Stimulated activated CD4-positive, alpha-beta T cell treated with anti-CD3 and anti-CD28 coated beads, Interleukin-2, amount 100 ng/mL, for 48 hours (primary cell): Measurements from ENCODE around the gene FLVCR2.

Experiments
- DNase-seq, 2 donors: peaks; one replicate each; pipeline ENCODE4 v3.0.0-alpha.2; 2020

FLVCR2 gene

DNA sequence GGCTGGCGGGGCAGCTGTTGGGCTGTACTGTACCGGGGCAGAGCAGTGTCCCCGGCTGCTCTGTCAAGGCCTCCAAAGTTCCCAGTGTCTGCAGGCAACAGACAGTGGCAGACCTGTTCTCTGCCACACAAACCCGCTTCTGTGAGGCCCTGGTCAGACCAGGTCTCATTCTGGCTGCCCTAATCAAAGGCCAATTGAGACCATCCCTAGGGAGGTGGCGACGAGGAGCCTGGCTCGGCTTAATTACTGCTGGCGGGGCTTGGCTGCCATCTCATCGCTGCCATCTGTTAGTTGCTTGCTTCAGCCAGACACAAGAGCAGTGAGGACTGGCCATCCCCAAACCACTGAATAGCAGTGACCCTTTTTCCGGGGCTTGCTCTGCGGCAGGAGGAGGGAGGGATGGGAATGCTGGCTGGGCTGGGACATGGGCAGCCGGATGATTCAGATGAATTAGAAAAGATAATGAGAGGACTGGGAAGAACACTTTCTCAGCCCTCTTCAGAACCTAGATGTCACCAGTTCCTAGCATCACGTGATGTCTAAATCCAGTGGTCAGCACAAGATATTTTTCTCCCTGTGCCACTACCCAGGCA lies 57.8 kb downstream of the FLVCR2 start:
- no peak for DNase-seq

DNA sequence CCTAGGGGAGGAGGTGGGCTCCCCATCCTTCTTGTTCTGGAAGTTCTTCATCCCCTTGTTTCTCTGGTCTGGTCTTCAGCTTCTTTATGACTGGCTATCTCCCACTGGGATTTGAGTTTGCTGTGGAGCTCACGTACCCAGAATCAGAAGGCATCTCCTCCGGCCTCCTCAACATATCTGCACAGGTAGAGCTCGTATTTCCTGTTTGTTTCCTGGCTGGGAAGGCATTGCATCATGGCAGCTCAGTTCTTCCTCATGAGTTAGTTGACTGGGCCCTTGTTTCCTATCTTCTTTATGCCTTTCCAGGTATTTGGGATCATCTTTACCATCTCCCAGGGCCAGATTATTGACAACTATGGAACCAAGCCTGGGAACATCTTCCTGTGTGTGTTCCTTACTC lies 62.5 kb downstream of the FLVCR2 start:
- DNase-seq: no peak

DNA sequence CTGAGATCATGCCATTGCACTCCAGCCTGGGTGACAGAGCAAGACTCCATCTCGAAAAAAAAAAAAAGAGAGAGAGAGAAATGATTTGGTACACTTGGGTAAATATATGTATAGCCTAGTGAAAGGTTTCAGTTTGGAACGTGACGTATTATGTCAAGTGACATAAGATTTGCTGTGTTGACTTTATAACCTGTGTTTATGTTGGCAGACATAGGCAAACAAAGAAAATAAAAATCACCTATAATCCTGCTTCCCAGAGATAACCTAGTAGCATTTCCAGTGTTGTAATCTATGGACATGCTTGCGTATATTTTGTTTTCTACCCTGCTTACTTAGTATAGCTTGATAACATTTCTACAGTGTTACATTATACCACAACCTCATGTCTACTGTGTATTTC lies 65.6 kb downstream of the FLVCR2 start:
- no peak for DNase-seq

DNA sequence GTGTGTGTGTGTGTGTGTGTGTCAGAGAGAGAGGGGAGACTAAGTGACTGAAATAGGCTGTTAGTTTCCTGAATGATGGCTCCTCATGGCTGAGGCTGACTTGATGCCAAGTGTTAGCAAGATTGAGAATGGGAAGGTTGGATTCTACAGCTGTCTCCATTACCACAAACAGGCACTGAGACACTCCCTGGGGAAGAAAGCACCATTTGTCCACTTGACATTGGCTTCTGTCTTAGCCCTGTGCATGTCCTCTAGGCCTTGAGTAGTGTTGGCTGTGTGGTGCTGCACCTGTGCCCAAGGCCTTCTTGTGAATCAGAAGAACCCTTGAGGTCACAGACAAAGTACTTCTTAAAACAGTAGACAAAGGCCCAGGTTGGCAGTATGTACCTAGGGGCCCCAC lies 66.6 kb downstream of the FLVCR2 start:
- no peak for DNase-seq

DNA sequence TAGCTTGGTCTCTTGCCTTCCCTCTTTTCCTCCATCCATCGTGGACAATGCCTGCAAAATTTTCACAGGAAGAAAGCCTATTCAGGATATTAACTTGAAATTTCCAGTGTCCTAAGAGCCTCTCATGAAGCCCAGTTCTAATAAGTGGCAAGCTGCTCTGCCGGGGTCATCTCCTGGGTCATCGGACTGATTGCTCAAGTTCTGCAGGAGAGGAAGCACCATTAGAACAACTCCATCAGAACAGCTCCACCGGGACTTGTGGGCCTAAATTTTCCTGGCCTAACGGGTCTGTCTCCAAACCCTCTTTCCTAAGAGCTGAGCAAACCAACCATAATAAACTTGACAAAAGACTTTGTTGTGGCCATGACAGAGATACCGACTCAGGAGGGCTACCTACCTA lies 68.3 kb downstream of the FLVCR2 start:
- no peak for DNase-seq

DNA sequence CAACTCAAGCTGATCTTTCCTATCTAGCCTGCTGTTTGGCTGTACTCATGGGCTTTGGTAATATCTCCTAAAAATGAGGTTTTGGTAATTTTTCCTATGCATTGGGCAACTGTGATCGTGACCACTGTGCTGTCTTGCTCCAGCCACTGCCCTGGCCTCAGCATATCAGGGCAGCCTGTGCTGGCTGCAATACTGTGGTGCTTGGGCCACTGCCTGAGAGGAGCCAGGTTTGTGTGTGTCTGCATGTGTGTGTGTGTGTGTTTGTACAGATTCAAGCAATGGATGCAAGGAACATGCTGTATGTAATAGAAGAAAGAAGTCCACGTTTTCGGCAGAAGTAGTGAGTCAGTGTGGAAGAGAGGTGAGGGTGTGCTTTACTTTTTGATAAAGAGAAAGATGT lies 69.2 kb downstream of the FLVCR2 start:
- DNase-seq: no peak

DNA sequence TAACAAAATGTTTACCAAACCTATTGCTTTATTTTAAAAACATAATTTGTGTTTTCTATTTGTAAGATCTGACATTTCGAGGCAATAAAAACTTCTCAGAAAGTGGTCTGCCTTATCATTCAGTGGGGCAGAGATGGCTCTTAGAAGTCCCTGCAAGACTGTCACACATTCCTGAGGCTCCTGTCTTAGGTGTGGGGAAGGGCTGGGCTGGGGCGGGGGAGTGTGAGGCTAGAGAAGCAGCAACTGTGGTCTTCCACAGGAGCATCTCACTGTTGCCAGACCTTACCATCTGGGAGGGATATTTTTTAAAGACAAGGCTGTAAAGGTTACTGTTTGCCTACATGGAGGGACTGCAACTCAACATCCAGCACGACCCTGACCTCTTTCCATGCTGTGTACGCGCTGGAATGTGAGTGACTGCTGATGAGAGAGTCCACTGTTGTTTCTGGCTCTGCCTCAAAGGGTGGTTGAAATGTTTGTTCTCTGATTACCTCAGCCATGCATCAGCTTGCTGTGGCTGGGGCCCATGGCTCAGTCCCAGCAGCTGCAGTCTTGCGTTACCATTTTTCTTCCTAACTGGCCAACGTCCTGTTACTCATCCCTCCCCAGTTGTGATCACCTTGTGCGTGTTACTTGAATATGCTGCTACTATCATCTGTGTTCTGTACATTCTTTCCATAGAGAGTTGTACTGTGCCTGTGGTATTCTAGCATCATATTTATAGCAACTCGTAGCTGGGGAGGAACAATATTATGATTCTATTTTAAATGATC lies 69.8 kb downstream of the FLVCR2 start:
- no peak for DNase-seq

DNA sequence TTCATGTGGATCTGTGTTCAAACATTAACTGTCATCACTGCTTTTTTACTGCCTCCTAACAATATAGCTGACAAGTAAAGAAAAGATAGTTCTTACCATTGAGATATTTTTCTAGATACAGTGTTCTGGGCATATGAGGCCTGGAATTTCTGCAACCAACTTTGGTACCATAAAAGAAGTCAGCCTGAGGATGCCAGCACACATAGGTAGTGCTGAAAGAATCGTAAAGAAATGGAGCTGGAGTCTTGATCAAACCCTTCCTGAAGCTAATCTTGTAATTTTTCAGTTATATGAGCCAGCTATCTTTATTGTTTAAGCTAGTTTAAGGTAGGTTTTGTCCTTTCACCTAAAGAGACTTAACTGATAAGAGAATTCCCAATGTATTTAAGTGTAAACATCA lies 70.9 kb downstream of the FLVCR2 start:
- DNase-seq: no peak

DNA sequence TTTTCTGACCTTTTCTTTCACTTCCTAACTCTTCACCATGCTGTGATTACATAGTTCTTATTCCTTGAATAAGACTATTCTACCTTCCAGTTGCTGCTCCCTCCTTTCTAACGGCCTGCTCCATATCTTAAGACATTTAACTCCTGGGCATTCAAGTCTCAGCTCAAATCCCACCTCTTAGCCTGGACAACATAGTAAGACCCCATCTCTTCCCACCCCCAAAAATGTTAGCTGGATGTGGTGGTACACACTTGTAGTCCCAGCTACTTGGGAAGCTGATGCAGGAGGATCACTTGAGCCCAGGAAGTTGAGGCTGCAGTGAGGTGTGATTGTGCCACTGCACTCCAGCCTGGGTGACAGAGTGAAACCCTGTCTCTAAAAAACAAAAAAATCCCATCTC lies 71.4 kb downstream of the FLVCR2 start:
- DNase-seq: no peak

DNA sequence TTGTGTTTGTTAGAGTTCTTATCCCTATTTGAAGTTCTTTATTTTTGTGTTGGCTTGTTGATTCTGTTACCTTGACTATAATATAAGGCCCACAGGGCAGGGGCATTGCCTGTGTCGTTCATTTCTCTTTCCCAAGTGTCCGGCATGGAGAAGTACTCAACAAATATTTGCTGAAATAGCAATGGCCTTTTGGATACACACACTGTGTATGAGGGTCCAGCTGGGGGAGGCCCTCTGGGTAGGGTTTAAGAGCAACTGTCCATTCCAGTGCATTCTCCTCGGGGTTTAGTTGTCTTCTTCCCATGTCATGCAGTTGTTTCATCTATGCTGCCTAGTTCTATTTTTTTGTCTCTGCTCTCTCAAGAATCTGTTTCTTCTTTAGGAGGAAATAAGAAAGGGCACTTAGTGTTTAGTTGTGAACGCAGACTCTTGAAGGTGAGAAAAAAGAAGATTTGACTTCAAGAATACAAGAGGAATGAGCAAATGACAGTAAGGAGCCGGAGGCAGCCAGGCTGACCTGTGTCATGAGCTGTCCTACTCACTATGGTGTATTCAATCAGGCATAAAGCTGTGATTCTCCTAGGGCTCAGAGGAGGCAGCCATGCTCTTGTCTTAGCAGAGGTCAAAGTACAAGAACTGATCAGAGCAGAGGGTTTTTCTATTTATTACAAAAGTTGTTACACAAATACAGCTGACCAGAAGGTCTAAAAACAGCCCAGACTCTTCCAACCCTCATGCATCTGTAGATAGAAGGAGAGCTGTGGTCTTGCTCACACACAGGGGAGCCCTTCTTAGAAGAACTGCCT lies 72.0 kb downstream of the FLVCR2 start:
- no peak for DNase-seq

DNA sequence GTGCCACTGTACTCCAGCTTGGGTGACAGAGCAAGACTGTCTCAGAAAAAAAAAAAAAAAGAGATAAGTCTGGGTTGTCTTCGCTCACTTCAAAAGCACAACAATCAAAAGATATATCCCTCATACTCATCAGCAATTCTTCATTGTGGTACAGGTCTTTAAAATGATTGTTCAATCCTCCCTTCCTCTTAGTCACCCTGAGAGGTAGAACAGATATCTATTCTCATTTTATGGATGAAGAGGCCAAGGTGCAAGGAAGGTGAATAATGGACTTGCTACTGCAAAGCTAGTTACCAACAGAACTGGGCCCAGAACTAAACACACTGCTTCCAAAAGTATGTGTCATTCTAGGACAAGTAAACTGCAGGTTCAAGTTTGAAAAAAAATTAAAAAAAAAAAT lies 75.1 kb downstream of the FLVCR2 start:
- DNase-seq: no peak

DNA sequence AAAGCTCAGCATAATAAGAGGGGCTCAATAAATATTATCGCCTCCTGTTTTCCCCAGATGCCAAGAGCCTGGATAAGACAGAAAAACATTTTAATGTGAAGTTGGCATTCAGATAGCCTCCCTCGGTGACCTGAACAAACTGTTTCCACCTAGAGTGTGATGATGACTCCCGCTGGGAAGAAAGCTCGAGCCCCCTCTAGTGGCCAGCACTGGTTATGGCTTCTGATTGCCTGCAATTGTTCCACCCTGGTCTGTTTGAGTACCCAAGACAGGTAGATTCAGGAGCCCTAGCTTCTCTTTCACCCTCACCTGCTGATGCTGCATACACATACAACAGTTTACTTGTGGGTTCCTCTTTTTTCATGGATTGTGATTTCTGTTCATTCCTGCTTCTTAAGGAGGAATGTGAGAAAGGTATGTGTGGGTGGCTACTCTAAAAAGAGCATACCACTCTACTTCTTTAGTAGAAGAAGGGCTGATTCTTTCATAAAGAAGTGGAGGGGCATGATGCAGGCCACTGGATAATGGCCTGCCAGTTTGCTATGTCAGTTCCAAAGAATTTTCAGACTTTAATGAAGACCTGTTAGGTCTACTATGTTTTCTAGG lies 75.8 kb downstream of the FLVCR2 start:
- DNase-seq: peak; percentile 84 to 87

DNA sequence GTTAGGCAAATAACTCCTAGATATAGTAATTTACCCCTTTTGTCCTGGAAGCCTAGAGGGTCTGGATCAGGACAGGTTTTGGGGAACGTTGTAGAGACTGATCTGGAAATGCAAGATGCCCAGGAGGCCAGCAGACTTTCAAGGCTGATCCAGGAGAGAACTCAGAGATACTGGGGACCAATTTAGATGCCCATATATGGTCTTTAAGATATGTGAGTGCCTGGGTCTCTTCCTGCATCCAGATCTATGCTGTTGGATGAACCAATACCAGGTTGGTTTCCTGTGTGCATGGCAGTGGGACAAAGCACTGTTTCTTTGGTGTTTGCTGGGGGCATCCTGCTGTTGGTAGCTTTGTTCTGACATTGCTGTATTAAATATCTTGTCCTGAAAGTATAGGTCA lies 76.8 kb downstream of the FLVCR2 start:
- no peak for DNase-seq

DNA sequence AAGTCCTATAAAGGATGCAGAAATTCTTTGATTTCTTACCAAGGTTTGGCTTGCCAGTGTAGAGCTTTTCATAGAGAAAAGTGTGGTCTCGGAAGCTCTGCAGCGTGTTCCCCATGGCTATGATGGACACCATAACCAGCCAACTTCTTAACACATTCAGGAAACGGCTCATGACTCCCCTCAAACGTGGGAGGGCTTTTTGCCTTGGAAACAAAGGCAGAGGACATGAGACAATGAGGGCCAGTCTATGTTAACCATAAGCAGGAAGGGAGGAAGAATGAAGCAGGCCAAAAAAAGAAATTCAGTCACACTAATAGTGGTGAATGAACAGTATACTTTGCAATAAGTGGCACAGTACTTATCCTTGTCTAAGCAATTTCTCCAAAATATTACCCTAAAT lies 78.9 kb downstream of the FLVCR2 start:
- no peak for DNase-seq

DNA sequence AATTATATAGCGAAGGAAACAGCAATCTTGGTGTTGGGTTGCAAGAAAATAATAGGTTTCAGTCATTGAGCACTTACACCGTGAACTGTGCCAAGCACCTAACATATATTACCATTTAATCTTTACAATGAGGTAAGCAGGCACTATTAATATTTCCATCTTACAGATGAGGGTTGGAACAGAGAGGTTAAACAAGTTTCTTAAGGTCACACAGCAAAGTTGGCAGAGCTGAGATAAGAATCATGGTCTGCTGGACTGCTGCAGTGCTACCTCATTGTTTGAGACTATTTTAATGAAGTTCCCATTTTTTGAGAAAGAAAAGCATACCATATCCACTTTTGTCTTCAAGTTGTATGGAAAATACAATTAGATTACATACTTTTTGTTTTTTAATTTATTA lies 80.5 kb downstream of the FLVCR2 start:
- DNase-seq: no peak

DNA sequence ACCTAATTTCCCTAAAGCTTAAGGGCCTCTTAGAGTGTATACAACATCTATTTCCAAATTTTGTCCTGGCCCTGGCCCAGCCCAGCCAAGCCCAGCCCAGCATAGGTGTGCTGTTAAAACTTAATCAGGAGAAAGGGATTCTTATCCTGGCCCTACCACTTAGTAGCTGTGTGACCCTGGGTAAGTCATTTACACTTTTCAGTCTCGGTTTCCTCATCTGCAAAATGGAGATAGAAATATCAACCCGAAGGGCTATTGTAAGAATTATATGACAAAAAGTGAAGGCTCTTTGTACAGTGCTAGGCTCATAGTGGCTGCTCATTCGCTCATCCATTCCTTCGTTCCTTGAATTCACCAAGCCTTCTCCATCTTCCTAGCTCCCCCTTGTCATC lies 81.8 kb downstream of the FLVCR2 start:
- DNase-seq: no peak

DNA sequence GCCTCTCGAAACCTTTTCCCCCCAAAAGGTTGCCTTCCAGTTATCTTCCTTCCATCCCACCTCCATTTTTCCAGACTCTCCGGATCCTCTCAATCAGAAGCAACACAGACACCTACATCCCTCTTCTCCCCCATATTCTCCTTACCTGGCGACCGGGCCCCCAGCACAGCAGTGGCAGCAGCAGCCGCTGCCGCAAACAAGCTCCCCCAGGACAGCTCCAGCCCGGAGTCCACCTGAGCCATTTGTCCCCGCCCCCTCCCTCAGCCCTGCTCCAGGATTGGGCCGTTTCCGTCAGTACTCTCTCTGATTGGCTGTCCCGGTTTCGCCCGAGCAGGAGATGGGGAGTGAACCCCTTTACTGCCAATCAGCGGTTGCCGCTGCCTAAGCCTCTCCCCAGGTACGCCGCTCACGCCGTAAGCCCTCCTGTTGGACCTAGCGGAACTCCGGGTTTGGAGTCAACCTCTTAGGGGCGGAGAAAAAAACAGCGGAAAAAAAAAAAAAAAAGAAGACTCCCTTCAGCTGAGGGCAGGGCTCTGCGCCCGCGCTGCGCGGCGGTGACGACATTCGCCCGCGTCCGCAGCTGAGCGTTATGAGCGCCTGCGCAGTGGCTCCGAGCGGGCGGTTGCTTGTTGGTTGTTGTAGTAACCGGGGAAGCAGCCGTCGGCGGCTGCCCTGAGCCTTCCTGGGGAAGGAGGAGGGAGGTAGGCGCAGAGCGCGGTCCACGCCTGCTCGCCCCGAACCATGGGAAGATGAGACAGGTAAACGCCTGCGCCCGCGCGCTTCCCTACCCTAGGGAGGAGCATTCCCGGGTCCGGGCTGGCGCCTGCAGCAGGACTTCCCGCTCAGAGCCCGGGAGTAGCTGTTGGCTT lies 82.4 kb downstream of the FLVCR2 start, which contains the start of the genes ERG28 and TTLL5:
TSS of gene ERG28 (minus strand) at position 247 of the 869 bp plus-strand sequence. CDS start 3,374 bp downstream, outside the sequence.
TSS of gene TTLL5 (plus strand) at position 617 of the 869 bp plus-strand sequence. CDS start 1,904 bp downstream, outside the sequence.
- peak; percentile 93 to 94 for DNase-seq

DNA sequence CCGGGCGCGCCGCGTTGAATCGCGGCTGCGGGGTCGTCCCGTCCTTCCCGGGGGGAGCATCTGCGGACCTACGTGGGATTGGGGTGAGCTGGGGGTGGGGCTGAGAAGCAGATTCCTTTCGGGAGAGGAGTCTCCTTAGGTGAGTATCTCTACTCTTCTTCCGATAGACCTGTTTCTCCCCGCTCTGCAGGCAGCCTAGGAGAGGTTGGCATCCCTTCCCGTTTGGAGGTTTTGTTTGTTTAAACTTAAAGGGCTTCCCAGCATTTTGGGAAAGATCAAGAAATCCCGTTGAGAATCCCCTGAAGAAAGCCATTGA lies 83.0 kb downstream of the FLVCR2 start:
- DNase-seq: no peak

DNA sequence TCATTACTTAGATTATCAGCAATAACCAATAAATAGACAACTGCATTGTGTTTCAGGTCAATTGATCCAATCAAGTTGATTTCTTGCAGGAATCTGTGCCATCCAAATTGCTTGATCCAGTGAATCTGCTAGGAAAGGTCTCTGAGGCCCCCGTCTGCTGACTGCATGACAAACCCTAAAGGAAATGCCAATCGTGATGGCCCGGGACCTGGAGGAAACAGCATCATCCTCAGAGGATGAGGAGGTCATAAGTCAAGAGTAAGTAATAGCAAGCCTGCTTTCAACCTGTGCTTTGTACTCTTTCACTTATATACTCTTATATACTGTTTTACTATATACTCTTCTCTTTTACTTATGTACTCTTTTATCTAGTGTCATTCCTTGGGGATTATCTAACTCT lies 84.5 kb downstream of the FLVCR2 start:
- no peak for DNase-seq

DNA sequence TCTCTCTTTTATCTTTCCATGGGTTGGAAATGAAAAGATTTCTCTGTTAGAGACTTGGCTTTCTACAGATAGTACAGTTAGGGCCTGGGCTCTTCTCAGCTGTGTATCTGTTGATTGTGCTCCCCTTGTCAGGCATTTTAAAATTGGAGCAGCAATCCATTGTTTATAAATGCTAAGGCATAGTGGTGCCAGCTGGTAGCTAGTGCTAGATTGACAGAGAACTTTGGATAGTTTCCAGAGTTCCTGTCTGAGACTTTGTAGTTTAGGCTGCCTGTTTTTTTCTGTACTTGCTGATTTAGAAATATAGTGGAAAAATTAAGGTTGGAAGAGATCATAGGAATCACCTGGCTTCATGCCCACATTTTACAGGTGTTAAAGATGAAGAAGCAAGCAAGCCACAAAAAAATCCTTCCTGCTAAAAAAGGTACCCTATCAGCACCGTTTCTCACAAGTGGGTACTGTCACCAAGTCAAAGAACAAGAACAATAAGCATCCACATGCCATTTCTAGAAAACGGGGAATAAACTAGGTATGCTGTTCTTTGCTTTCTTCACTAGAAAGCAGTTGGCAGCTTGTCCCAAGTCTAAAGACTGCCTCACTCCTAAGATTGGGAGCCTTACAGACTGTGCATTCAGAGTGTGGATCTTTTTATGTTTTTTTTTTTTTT lies 88.8 kb downstream of the FLVCR2 start:
- DNase-seq: no peak

DNA sequence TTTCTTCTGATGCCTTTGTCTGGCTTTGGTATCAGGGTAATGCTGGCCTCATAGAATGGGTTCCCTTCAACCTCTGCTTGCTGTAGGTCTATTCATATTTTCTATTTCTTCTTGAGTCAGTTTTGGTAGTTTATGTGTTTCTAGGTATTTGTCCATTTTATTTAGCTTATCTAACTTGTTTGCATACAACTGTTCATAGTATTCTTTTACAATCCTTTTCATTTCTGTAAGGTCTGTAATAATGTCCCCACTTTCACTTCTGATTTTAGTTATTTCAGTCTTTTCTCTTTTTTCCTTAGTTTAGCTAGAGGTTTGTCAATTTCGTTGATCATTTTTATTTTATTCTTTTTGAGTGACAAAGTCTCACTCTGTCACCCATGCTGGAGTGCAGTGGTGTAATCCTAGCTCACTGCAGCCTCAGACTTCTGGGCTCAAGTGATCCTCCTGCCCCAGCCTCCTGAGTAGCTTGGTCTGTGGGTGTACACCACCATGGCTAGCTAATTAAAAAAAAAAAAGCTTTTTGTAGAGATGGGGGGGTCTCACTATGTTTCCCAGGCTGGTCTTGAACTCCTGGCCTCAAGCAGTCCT lies 94.3 kb downstream of the FLVCR2 start:
- no peak for DNase-seq
